Mucosa of rectum (tissue), 2 donors: ENCODE results near the gene SLC25A4.

Experiments
- H3K27ac ChIP-seq, 2 donors: one replicate each; pipeline ENCODE4 v1.7.0; 2013; ENCODE audit warnings: inconsistent platforms in 2 of 2, low read depth in 2 of 2, low read length in 2 of 2
- H3K27me3 ChIP-seq, 2 donors: one replicate each; pipeline ENCODE4 v1.7.0; 2013; ENCODE audit warnings: low read length in 2 of 2; ENCODE audit not compliant: control insufficient read depth in 2 of 2, insufficient read depth in 2 of 2
- H3K36me3 ChIP-seq, 2 donors: one replicate each; pipeline ENCODE4 v1.7.0; 2013; ENCODE audit warnings: low read length in 2 of 2; ENCODE audit not compliant: control insufficient read depth in 2 of 2, insufficient read depth in 2 of 2
- H3K4me1 ChIP-seq, 2 donors: one replicate each; pipeline ENCODE4 v1.7.0; 2013; ENCODE audit warnings: low read length in 2 of 2, mild to moderate bottlenecking in 1 of 2; ENCODE audit not compliant: control insufficient read depth in 2 of 2, insufficient read depth in 2 of 2
- H3K4me3 ChIP-seq, 2 donors: one replicate each; pipeline ENCODE4 v1.7.0; 2013; ENCODE audit warnings: low read length in 2 of 2
- H3K9ac ChIP-seq, 2 donors: one replicate each; pipeline ENCODE4 v1.7.0; 2013; ENCODE audit warnings: low read length in 2 of 2, low read depth in 1 of 2, mild to moderate bottlenecking in 1 of 2
- H3K9me3 ChIP-seq, 2 donors: one replicate each; pipeline ENCODE4 v1.7.0; 2013; ENCODE audit warnings: low read length in 2 of 2; ENCODE audit not compliant: control insufficient read depth in 2 of 2
- donor health status: healthy.
- donor health status: Normal muscosa, but diverticular disease.

SLC25A4 gene

DNA sequence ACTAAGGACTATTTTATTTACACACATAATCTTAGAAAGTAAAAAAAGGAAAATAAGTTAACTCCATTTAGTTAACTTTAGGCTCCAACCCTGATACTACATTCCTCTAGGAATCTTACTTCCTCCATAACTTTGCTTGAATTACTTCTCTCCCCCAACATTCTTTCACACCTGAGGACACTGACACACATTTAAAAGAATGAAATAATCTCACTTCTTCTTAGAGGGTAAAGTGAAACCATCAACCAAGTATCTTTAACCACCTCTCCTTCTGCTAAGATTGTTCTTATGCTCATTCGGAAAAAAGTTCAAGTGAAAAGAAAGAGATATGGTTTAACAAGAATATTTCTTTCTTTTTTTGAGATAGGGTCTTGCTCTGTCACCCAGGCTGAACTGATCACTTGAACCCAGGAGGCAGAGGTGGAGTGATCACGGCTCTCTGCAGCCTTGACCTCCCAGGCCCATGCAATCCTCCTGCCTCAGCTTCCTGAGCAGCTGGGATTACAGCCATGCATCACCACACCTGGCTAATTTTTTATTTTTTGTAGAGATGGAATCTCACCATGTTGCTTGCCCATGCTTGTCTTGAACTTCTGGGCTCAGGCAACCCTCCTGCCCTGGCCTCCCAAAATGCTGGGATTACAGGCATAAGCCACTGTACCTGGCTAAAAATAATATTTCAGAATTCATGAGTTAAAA, 28.5 kb downstream of the SLC25A4 start:
- no peak overlapping the region for H3K9ac ChIP-seq
- H3K27ac ChIP-seq, result no peak overlapping the region
- no peaks in the 10 kb centered on the region for H3K9me3 ChIP-seq
- H3K27me3 ChIP-seq, result no peaks in the 10 kb centered on the region
- H3K4me3 ChIP-seq, result no peak overlapping the region
- no peaks in the 10 kb centered on the region for H3K4me1 ChIP-seq
- H3K36me3 ChIP-seq, result peaks cover 3 to 14% of the 10 kb centered on the region in 2 donors

DNA sequence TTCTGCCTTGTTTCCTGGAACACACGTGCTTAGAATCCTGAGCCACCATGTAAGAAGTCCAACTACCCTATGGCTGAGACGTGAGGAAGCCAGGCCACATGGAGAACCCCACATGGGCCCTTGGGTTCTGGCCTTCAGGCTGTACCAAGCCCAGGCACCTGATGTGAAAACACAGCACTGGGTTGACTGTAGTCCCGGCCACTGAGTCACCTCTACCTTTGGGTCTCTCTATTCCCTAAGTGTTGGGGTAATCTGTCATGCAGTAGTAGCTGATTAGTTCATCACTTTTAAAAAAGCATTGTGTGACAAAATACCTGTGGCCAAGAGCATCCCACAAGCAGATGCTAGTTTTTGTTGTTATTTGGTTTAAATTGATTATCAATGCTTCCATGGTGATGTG, 36.4 kb downstream of the SLC25A4 start:
- H3K27me3 ChIP-seq, result no peaks in the 10 kb centered on the region
- H3K9me3 ChIP-seq, result no peaks in the 10 kb centered on the region
- H3K4me1 ChIP-seq, result no peaks in the 10 kb centered on the region
- H3K27ac ChIP-seq, result no peak overlapping the region
- no peak overlapping the region for H3K4me3 ChIP-seq
- no peak overlapping the region for H3K9ac ChIP-seq
- H3K36me3 ChIP-seq, result peaks cover 3 to 4% of the 10 kb centered on the region in 2 donors

DNA sequence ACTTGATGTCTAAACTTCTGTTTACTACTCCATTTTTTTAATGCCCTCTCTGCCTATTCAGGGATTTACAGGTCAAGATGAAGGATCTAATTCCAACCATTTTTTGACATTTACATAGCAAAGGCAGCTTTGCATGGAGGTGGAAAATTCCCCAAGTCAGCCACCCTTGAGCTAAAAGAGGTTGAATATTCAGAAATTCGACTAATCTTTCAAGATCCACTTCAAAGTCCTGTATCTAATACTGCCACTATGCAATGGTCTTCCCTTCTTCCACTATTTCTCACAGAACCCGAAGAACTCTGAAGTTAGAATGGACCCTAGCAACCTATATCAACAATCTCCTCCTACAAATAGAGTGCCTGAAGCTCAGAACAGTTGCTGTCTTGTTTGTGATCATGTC, 39.2 kb downstream of the SLC25A4 start:
- Histone ChIP-seq H3K27ac (no peak overlapping the region), H3K9me3 (no peaks in the 10 kb centered on the region), H3K4me1 (no peaks in the 10 kb centered on the region)

DNA sequence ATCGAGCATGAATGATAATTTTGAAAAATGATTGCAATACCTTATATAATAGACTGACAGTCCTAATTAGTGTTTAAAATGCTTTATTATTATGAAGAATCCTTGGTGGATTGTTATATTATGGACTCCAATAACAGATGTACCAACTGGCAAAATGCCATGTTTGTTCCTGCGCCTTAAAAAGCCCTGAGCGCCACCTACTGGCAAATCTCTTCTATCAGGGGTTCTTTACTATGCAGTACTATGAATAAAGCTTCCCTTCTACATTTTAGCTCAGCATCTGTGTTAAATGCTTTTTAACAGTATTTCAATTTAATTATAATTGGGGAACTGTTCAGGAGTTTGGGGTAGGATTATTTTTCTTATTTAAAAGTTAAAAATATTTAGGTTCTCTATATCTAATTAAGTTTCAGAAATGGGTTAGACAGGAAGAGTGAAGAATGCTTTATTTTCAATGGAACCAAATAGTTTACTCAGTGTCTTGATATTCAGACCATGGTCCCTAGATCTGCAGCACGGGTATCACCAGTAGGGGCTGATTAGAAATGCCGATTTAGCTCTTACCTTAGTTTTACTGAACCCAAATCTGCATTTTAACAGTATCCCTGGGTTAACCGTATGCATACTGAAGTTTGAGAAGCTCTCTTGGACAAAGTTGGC, 40.7 kb downstream of the SLC25A4 start:
- no peak overlapping the region for H3K9ac ChIP-seq
- no peak overlapping the region for H3K27ac ChIP-seq

More for the DNA sequence above, 39.2 kb downstream of the SLC25A4 start:
- peaks cover 1 to 3% of the 10 kb centered on the region in 2 donors for H3K36me3 ChIP-seq
- H3K9ac ChIP-seq, result no peak overlapping the region
- no peak overlapping the region for H3K4me3 ChIP-seq
- H3K27me3 ChIP-seq, result no peaks in the 10 kb centered on the region

DNA sequence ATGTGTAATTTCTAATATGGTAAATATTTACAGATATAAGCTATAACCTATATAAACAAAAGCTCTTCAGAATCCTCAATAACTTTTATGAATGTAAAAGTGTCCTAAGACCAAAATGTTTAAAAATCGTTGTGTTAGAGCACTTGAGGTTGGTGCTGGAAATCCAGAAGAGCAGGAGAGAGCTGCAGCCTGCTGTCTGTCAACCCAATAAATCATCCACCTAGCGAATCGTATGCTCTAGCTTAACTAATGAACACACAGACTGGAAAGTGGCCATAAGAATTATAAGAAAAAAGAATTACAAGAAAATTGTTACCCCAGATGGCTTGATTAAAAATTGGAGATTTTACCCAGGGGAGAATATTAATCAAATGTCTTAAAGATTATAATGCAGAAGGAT, 43.7 kb downstream of the SLC25A4 start:
- peaks cover 11 to 14% of the 10 kb centered on the region in 2 donors for H3K36me3 ChIP-seq
- no peak overlapping the region for H3K4me3 ChIP-seq
- no peak overlapping the region for H3K9ac ChIP-seq
- H3K27ac ChIP-seq, result no peak overlapping the region
- H3K4me1 ChIP-seq, result no peaks in the 10 kb centered on the region
- H3K9me3 ChIP-seq, result no peaks in the 10 kb centered on the region
- no peaks in the 10 kb centered on the region for H3K27me3 ChIP-seq

More for the DNA sequence above, 40.7 kb downstream of the SLC25A4 start:
- H3K4me1 ChIP-seq, result no peaks in the 10 kb centered on the region
- H3K27me3 ChIP-seq, result no peaks in the 10 kb centered on the region
- peaks cover 3 to 6% of the 10 kb centered on the region in 2 donors for H3K36me3 ChIP-seq
- H3K9me3 ChIP-seq, result no peaks in the 10 kb centered on the region
- H3K4me3 ChIP-seq, result no peak overlapping the region

DNA sequence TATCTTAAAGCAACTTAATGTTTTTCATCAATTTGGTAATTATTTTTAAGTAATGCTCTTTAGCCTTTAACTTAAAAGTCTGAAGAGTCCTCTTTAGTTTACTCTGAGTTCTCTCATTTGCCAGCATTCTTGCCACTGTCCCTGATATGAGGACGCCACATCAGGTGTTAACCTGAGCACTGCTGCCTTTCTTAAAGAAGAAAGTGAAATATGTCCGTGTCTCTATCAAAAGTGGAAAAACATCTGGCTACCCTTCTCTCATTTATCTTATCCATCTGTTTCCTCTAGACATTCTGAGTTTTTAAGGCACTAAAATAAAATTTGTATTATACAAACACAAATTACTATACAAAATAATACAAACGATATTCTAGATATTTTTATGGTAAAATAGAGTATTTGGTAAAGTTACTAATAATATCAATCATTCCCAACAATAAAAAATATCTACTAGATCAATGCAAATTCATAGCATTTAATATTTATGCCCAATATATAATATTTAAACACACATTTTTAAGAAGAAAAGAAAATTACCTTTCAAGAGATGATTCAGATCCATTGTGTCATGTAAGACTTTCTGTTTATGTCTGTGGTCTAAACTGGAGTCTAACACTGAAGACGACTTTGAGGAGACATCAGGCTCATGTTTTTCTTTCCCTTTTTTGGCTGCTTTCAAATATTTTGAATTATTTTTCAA, 46.7 kb downstream of the SLC25A4 start:
- no peaks in the 10 kb centered on the region for H3K27me3 ChIP-seq
- H3K4me3 ChIP-seq, result no peak overlapping the region
- no peaks in the 10 kb centered on the region for H3K9me3 ChIP-seq
- no peak overlapping the region for H3K27ac ChIP-seq
- H3K36me3 ChIP-seq, result peaks cover 11% of the 10 kb centered on the region in 2 donors
- no peaks in the 10 kb centered on the region for H3K4me1 ChIP-seq
- H3K9ac ChIP-seq, result no peak overlapping the region

DNA sequence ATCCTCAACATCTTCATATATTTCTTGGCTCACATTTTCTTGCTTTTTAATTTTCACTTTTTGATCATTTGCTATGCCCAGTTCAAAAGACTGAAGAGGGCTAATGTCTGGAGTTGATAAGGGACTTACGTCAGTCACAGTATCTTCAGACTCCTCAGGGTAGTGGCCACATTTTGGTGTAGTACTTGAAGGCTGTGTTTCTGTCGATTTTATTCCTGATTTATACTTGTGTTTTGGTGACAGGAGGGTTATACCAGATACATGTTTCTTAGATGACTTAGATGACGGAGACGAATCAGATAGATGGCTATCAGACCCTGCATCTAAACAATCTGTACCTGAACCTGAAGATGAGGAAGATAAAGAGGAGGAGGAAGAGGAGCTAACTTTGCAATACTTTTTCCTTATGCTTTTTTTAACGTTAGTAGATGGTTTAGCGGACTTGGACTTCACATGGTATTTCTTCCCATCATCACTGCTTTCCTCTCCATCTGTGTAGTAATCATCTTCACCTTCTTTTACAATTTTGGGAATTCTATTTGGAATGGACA, 47.3 kb downstream of the SLC25A4 start:
- Histone ChIP-seq H3K9me3 (no peaks in the 10 kb centered on the region), H3K27me3 (no peaks in the 10 kb centered on the region), H3K27ac (no peak overlapping the region), H3K4me1 (no peaks in the 10 kb centered on the region), H3K4me3 (no peak overlapping the region), H3K9ac (no peak overlapping the region), H3K36me3 (peaks cover 11% of the 10 kb centered on the region in 2 donors)

DNA sequence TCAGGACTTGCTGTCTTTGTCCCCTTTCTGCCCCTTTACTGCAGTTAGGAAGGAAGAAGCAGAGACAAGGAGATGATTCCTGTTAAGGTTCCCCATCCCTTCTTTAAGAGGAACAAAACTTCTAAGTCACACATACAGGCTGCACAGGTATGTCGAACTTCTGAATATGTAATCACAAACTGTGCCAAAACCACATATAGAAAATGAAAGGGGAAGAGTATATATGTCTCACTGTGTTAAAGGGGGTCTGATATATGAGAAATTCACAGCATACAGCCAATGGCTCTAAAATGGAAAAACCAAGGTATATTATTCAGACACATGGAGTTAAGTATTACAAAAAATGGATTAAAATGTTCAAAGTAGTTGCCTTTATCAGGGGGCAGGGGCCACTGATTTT, 49.0 kb downstream of the SLC25A4 start:
- no peaks in the 10 kb centered on the region for H3K27me3 ChIP-seq
- no peaks in the 10 kb centered on the region for H3K4me1 ChIP-seq
- H3K9me3 ChIP-seq, result no peaks in the 10 kb centered on the region
- H3K4me3 ChIP-seq, result no peak overlapping the region
- H3K27ac ChIP-seq, result no peak overlapping the region
- H3K9ac ChIP-seq, result no peak overlapping the region
- H3K36me3 ChIP-seq, result peaks cover 11% of the 10 kb centered on the region in 2 donors

DNA sequence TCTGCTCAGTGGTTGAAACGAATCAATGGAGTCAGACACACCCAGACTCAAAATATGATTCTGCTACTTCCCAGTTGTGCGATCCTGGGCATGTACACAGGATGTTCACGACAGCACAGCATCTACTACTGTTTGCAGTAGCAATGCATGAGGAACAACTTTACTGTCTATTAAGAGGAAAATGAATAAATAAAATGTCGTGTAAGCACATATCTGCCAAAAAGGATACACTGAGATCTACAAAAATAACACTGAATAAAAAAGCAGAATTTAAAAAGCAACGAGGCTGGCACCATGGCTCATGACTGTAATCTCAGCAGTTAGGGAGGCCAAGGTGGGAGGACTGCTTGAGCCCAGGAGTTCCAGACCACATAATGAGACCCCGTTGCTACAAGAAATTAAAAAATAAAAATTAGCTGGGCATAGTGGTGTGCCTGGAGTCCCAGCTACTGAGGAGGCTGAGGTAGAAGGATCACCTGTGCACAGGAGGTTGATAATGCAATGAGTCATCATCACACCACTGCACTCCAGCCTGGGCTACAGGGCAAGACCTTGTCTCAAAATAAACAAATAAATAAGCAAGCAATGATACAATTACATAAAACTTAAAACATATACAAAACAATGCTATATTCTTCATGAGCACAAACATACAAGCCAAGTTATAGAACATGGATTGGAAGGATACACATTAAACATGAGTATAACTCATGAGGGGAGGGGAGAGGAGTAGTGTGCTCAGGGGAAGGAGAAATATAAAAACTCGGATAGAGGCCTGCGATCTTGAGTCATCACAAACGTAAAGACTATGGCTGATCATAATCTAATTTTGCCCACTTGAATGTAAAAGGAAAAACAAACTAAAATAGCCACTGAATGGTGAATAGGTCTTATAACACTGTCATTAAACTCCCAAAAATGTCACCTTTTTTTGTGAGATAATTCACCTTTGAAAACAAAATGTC, 52.1 kb downstream of the SLC25A4 start:
- Histone ChIP-seq H3K4me1 (no peaks in the 10 kb centered on the region), H3K27me3 (no peaks in the 10 kb centered on the region), H3K27ac (no peak overlapping the region), H3K9me3 (no peaks in the 10 kb centered on the region), H3K4me3 (no peak overlapping the region), H3K9ac (no peak overlapping the region), H3K36me3 (peaks cover 5 to 6% of the 10 kb centered on the region in 2 donors)
